Measurements from ENCODE around the gene R3HDM2. TPM values are rescaled to one million over a fixed set of nuclear protein-coding genes. Genes with fewer than 3 reads are reported as not detected.
A peak's percentile ranks its signal among the peaks of the same experiment; 100 is the strongest.

Gene R3HDM2
- total and polyA plus RNA-seq, 2 donors (not counting 1 experiment from before 2014, with no cell fraction given), result 104 to 129 TPM

DNA sequence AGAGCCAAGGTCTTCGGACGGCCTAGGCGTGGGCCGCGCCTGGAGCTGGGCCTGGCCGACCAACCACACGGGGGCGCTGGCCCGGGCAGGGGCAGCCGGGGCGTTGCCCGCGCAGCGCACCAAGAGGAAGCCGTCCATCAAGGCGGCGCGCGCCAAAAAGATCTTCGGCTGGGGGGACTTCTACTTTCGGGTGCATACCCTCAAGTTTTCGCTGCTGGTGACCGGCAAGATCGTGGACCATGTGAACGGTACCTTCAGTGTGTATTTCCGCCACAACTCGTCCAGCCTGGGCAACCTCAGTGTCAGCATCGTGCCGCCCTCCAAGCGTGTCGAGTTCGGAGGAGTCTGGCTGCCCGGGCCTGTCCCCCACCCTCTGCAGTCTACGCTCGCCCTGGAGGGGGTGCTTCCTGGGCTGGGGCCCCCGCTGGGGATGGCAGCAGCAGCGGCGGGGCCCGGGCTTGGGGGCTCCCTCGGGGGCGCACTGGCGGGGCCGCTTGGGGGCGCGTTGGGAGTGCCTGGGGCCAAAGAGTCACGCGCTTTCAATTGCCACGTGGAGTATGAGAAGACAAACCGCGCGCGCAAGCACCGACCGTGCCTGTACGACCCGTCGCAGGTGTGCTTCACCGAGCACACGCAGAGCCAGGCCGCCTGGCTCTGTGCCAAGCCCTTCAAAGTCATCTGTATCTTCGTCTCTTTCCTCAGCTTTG is 205.7 kb downstream of the R3HDM2 start:
- POLR2A ChIA-PET, result interaction anchor here (0.6 to 7.5 kb wide), 2 partner anchors 13 to 97 kb away, joined by 3 to 89 read pairs; a partner anchor contains a TSS
- H2AFZ ChIP-seq (ENCODE audit: insufficient read depth, low read depth, low read length, poor library complexity, severe bottlenecking), result peak overlapping the region; percentile 34
- WGBS (ENCODE audit: insufficient coverage), result 2% methylated on average over 61 of the region's 61 CpGs

More for the DNA sequence above, 205.7 kb downstream of the R3HDM2 start:
- peak; percentile 89 for DNase-seq
- H3K36me3 ChIP-seq (replicated peaks in 1 of 2; ENCODE audit: control extremely low read depth in 1 of 2, control insufficient read depth in 1 of 2, extremely low read depth in 1 of 2, insufficient read depth in 2 of 2, low read length in 1 of 2), result no peaks in the 10 kb centered on the region
- H3K4me2 ChIP-seq (replicated peaks; ENCODE audit: low read depth, low read length, poor library complexity, severe bottlenecking), result peak overlapping the region; percentile 72
- peaks cover 0 to 41% (median 0%) of the 10 kb centered on the region in 3 donors for H3K9me3 ChIP-seq (ENCODE audit: control extremely low read depth in 1 of 3, control insufficient read depth in 2 of 3, insufficient read depth in 1 of 3, low read length in 2 of 3)
- H3K27me3 Mint-ChIP-seq, result peaks cover 41% of the 10 kb centered on the region
- ATAC-seq (ENCODE audit: low read depth), result peak; percentile 46
- peaks cover 75 to 84% of the 10 kb centered on the region in 2 donors for H3K4me1 ChIP-seq (ENCODE audit: control insufficient read depth in 2 of 2, insufficient read depth in 2 of 2, low read length in 2 of 2)
- intact Hi-C loops (cut with micrococcal nuclease), result loop anchor here (1.0 to 5.0 kb wide), 3 partner anchors 9 to 148 kb away; partner anchors contain the start of genes NEMP1 and NXPH4
- peaks cover 21% of the 10 kb centered on the region for H3K79me2 ChIP-seq (ENCODE audit: control insufficient read depth, insufficient read depth, low read length)
- no peaks in the 10 kb centered on the region for H3K9me3 Mint-ChIP-seq (ENCODE audit: insufficient read depth)
- H3K4me3 ChIP-seq (ENCODE audit: control extremely low read depth in 1 of 5, extremely low read depth in 1 of 5, insufficient read depth in 1 of 5, low read depth in 2 of 5, low read length in 4 of 5), result peak overlapping the region in 1 of 5 experiments; percentile 48
- TF ChIP-seq, protein P1, sequence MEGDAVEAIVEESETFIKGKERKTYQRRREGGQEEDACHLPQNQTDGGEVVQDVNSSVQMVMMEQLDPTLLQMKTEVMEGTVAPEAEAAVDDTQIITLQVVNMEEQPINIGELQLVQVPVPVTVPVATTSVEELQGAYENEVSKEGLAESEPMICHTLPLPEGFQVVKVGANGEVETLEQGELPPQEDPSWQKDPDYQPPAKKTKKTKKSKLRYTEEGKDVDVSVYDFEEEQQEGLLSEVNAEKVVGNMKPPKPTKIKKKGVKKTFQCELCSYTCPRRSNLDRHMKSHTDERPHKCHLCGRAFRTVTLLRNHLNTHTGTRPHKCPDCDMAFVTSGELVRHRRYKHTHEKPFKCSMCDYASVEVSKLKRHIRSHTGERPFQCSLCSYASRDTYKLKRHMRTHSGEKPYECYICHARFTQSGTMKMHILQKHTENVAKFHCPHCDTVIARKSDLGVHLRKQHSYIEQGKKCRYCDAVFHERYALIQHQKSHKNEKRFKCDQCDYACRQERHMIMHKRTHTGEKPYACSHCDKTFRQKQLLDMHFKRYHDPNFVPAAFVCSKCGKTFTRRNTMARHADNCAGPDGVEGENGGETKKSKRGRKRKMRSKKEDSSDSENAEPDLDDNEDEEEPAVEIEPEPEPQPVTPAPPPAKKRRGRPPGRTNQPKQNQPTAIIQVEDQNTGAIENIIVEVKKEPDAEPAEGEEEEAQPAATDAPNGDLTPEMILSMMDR (IDR thresholded peaks at IDR 0.05), result peak; percentile 71
- no peak for TF ChIP-seq EZH2 (IDR thresholded peaks at IDR 0.05; ENCODE audit: borderline replicate concordance, insufficient read depth, low read depth, low read length, poor library complexity, severe bottlenecking)
- H3K27me3 ChIP-seq (replicated peaks in 1 of 4; ENCODE audit: control extremely low read depth in 1 of 4, control insufficient read depth in 3 of 4, insufficient read depth in 4 of 4, low read length in 3 of 4), result peaks cover 0 to 73% (median 48%) of the 10 kb centered on the region in 4 experiments
- H3K4me1 Mint-ChIP-seq, result peaks cover 73% of the 10 kb centered on the region
- peak overlapping the region; percentile 84 for H3K27ac Mint-ChIP-seq
- peak overlapping the region; percentile 24 for H3K9ac ChIP-seq (ENCODE audit: low read length)
- CTCF ChIA-PET, result interaction anchor here (12.0 to 31.1 kb wide), 2 partner anchors 9 to 14 kb away, joined by 360 to 838 read pairs; partner anchors contain the start of gene NXPH4
- H4K20me1 ChIP-seq (ENCODE audit: control insufficient read depth, insufficient read depth, low read length, poor library complexity, severe bottlenecking), result peaks cover 24% of the 10 kb centered on the region
- peak overlapping the region; percentile 85 for H3K4me3 Mint-ChIP-seq
- H3K27ac ChIP-seq (ENCODE audit: low read length in 2 of 2), result no peak overlapping the region

All from B cell (primary cell).